NCI-H82 (cell line): ENCODE results near the gene SELENON.
A peak's percentile ranks its signal among the peaks of the same experiment; 100 is the strongest.

Experiments used
- DNase-seq: peaks from one replicate; lab custom pipeline; 2025; lab: John Stamatoyannopoulos, UW

The SELENON gene

GRCh38 chr1:25810341-25811299 is 10.6 kb downstream of the SELENON start:
- DNase-seq, result peak; percentile 75

DNA sequence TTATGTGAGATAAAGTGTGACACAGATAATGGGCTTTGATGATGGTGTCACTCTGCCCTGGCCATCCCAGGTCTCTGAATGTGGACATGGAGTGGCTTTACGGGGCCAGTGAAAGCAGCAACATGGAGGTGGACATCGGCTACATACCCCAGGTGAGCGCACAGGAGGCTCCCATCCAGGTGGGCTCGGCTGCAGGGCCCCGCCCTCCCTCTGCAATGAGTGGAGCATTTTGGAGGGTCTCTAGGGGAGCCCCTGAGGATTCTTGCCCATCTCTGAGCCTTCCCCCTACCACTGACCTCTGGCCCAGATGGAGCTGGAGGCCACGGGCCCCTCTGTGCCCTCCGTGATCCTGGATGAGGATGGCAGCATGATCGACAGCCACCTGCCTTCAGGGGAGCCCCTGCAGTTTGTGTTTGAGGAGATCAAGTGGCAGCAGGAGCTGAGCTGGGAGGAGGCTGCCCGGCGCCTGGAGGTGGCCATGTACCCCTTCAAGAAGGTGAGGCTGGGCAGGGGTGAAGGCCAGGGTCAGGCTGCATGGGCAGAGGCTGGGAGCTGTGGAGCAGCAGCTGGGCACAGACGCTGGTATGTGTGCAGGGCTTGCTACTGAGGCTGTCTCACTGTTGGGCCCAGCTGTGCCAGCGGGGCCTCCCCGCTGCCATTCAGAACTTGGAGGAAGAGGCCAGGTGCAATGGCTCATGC is 11.5 kb downstream of the SELENON start:
- DNase-seq, result no peak

GRCh38 chr1:25813071-25813733 is 13.2 kb downstream of the SELENON start:
- no peak for DNase-seq

DNA sequence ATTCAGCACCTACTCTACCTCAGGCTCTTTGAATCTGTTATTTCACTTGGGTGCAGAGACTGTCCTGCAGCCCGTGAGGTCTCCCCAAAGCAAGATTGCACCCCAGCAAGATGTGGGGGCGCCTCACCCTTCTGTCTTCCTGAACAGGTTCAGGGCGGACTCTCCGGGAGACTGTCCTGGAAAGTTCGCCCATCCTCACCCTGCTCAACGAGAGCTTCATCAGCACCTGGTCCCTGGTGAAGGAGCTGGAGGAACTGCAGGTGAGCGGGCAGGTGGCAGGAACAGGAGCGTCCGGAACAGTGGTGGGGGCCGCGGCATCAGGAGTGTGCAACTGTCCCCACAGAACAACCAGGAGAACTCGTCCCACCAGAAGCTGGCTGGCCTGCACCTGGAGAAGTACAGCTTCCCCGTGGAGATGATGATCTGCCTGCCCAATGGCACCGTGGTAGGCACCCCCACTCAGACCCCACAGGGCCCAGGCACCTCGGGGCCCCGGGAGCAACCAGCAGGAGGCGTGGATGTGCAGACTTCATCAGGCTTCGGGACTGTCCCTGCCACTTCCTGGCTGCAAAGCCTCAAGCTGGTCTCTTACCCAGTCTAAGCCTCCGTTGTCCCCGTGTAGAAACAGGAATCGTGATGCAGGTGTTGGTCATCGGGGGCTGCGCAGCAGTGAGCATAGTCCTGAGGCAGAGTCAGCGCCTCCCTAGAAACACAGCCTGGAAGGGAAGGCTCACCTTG is 13.9 kb downstream of the SELENON start:
- no peak for DNase-seq

DNA sequence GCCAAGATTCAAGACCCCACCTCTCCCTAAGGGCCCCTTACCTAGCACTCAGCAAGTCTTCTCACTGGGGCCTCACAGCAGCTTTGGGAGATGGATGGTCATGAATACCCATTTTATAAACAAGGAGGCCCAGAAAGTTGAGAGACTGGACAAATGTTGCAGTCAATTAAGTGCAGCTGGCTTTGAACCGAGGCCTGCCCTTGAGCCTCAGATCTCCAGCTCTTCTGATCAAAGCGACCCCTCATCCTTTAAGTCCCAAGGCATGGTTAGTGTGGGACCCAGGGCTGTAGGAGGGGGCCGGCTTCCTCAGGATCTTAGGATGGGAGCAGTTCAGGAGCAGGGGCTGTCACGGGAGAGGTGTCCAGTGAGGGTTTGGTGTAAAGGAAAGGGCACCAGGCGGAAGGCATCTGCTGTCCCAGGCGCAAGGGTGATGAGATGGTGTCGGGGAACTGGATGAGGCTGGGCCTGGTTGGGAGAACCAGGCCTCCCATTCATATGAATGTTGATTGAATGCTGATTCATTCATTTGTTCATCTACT is 14.6 kb downstream of the SELENON start:
- DNase-seq, result no peak

DNA sequence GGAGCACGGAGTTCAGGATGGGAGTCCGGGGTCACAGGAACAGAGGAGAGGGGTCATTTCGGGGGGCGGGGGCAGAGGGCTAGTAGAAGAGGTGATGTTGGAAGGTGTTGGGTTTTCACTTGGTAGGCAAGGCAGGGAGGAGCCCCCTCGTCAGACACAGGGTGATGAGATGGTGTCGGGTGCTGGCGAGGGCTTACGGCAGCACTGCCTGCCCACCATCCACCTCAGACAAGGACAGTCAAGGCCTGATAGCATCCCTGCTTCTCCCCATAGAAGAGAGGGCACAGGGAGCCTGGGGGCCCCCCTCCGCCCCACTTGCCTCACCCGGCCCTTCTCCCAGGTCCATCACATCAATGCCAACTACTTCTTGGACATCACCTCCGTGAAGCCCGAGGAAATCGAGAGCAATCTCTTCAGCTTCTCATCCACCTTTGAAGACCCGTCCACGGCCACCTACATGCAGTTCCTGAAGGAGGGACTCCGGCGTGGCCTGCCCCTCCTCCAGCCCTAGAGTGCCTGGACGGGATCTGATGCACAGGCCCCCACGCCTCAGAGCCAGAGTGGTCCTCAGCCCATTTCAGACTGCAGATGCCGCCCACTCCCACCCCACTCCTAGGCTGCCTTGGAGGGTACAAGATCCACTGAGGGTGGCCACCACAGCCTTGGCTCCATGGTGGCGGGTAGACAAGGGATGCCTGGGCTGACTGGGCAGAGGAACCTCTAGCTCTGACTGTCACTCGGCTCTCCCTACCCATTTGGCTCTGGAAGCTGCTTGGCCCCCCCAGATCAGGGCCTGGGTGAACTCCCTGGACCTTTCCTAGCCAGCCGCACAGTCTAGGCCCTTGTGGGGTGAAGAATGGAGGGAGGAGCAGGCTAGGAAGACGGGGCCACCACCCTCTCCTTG is 15.5 kb downstream of the SELENON start:
- DNase-seq, result no peak

GRCh38 chr1:25816112-25816718 is 16.2 kb downstream of the SELENON start:
- DNase-seq, result no peak

DNA sequence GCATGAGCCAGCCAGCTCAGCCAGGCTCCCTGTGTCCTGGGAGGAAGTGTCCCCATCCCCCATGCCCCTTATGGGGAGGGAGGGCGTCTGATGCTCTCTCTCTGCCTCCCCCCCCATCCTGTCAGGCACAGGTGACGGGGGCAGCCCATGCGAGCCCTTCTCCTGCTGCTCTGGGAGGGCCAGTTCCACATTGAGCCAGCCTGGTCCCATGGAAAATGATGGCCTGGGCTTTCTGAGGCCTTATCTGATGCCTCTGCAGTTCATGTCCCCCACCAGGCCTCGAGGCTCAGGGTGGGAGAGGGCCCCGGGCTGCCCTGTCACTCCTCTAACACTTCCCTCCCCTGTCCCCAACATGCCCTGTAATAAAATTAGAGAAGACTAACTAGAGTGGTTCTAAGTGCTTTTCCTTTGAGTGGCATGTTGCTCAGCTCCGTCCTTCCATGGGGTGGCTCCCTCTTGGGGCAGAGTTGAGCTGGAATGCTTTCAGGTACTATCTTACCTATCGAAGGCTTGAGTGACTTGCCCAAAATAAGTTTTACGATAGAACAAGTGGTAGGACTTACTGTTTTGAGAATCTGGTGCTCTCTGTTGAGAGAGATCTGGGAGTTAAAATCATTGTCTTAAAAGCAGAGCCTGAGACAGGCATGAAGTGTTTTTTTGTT is 18.0 kb downstream of the SELENON start:
- peak; percentile 48 for DNase-seq

DNA sequence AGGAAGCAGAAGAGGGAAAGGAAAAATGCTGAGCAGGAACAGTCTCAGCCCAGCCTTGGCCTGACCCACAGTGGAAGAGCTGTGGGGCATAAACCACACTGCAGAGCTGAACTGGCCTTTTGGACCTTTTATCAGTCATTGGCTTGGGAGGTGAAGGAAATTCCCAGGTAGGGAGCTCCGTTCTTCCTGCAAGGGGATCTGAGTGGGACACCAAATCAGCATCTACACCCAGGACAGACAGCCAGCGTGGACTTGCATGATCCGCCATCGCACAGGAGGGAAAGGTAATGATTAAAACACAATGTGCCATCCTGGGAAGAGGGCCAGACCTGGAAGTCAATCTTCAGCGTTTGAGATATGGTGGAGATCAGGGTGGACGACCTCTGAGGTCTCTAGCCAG is 18.6 kb downstream of the SELENON start:
- DNase-seq, result no peak

DNA sequence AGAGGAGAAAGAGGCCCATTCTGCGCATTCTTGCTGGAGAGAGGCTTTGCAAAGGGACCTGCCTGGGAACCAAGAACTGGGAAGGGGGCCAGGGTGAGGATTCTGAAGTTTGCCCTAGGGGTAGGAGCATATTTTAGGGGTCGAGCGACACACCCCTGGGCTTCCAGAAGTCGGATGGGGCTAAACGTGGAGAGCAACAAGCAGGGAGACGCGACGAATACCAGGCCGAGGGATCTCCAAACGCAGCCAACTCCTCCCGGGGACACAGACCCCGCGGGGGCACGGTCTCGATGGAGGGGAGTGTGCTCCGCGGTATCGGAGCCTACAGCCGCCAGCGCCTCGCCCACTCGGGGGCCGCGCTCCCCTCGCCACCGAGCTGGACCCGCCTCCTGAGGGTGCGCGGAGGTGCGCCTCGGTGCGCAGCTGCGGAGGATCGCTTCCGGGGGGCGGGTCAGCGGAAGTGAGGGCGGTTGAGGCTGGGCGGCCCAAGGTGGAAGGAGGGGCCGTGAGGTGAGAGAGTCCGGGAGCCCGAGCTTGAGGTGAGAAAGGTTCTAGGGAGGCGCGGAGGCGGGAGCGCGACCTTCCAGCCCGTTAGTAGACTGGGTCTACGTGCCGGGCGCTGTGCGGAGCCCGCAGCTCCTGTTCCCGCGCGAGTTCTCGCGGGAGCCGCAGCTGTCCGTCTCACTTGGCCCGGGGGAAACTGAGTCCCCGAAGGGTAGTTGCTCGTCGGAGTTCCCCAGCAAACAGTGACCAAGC is 19.7 kb downstream of the SELENON start, which contains the start of gene MTFR1L:
Gene MTFR1L (plus strand): TSS at position 464 of the 756 bp plus-strand sequence. CDS start 3,151 bp downstream, outside the sequence.
- peak; percentile 91 for DNase-seq

- peak; percentile 79 for DNase-seq
Observed at GRCh38 chr1:25820247-25821111, 20.5 kb downstream of the SELENON start.

GRCh38 chr1:25821112-25821476 is 21.1 kb downstream of the SELENON start:
- peak; percentile 68 for DNase-seq

- no peak for DNase-seq
Observed at GRCh38 chr1:25821630-25822091, 21.7 kb downstream of the SELENON start.

- DNase-seq, result no peak
Observed at GRCh38 chr1:25825605-25826004, 25.6 kb downstream of the SELENON start.

- DNase-seq, result no peak
Observed at GRCh38 chr1:25826571-25826970, 26.6 kb downstream of the SELENON start.

GRCh38 chr1:25828491-25828890 is 28.5 kb downstream of the SELENON start:
- DNase-seq, result no peak

DNA sequence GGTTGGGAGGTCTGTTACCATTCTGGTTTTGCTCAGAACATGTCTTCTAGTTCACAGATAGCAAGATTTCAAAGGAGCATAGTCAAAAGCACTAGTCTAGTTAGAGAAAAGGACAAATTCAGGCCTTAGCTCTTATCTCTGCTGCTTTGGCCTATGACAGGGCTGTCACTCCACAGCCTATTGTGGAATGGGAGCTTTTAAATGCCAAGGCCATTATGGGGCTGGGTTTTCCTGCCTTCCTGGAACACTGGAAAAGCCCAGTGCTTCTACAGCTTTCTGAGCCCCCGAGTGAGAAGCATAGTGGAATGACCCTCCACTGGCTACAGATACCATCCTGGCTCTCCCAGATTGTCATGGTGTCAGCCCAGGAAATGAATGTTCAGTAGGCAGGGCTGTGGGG is 29.1 kb downstream of the SELENON start:
- DNase-seq, result no peak
